SK-N-SH treated with all-trans-retinoic acid at 6 μM for 48 hours (cell line): ENCODE data around the gene ALOX15B.

ENCODE experiments used
- ATAC-seq: fragments of 200-7000 bp; cut with Tn5 transposase; 3 replicates; pipeline ENCODE4 v1.9.1; 2020; ENCODE audit warnings: mild to moderate bottlenecking, moderate library complexity
- ARNTL ChIP-seq: fragments of 450-650 bp; formaldehyde crosslinking; IDR thresholded peaks from 2 replicates; pipeline ENCODE4 v1.5.0; 2020; ENCODE audit warnings: low read depth, mild to moderate bottlenecking, moderate library complexity, borderline replicate concordance
- BACH2 ChIP-seq: fragments of 250-450 bp; sonication (Bioruptor Pico); IDR thresholded peaks from 2 replicates; pipeline ENCODE4 v1.9.0; 2021; ENCODE audit warnings: mild to moderate bottlenecking, borderline replicate concordance
- CREB5 ChIP-seq: fragments of 250-450 bp; sonication (Bioruptor Pico); IDR thresholded peaks from 2 replicates; pipeline ENCODE4 v1.5.1; 2020; ENCODE audit warnings: low read depth, mild to moderate bottlenecking, moderate library complexity
- CSDC2 ChIP-seq: fragments of 250-450 bp; sonication (Bioruptor Pico); IDR thresholded peaks from 2 replicates; pipeline ENCODE4 v1.5.0; 2020; ENCODE audit warnings: mild to moderate bottlenecking, moderate library complexity
- ESRRG ChIP-seq: fragments of 250-450 bp; sonication (Bioruptor Pico); IDR thresholded peaks from 2 replicates; pipeline ENCODE4 v1.6.1; 2021; ENCODE audit warnings: mild to moderate bottlenecking
- GLIS3 ChIP-seq: fragments of 250-450 bp; sonication (Bioruptor Pico); IDR thresholded peaks from 2 replicates; pipeline ENCODE4 v1.5.0; 2020; ENCODE audit warnings: mild to moderate bottlenecking, moderate library complexity
- ISL1 ChIP-seq: fragments of 250-450 bp; sonication (Bioruptor Pico); IDR thresholded peaks from 2 replicates; pipeline ENCODE4 v2.1.2; 2022; ENCODE audit warnings: mild to moderate bottlenecking, moderate library complexity
- PPARA ChIP-seq: fragments of 250-450 bp; sonication (Bioruptor Pico); IDR thresholded peaks from 2 replicates; pipeline ENCODE4 v1.5.0; 2020; ENCODE audit warnings: mild to moderate bottlenecking, borderline replicate concordance
- TCF4 ChIP-seq: fragments of 250-450 bp; sonication (Bioruptor Pico); IDR thresholded peaks from 2 replicates; pipeline ENCODE4 v1.8.0; 2021; ENCODE audit warnings: mild to moderate bottlenecking, moderate library complexity, borderline replicate concordance
- TSHZ2 ChIP-seq: fragments of 250-450 bp; sonication (Bioruptor Pico); IDR thresholded peaks from 2 replicates; pipeline ENCODE4 v1.5.0; 2020; ENCODE audit warnings: mild to moderate bottlenecking, moderate library complexity
- ZC3H10 ChIP-seq: fragments of 250-450 bp; sonication (Bioruptor Pico); IDR thresholded peaks from 2 replicates; pipeline ENCODE4 v1.5.1; 2021; ENCODE audit warnings: mild to moderate bottlenecking, moderate library complexity
- ZFP3 ChIP-seq: fragments of 250-450 bp; sonication (Bioruptor Pico); IDR thresholded peaks from 2 replicates; pipeline ENCODE4 v1.5.0; 2020; ENCODE audit warnings: mild to moderate bottlenecking, moderate library complexity
- ZFP30 ChIP-seq: fragments of 450-650 bp; formaldehyde crosslinking; IDR thresholded peaks from 2 replicates; pipeline ENCODE4 v1.5.0; 2022; ENCODE audit warnings: mild to moderate bottlenecking, moderate library complexity
- ZNF565 ChIP-seq: fragments of 450-650 bp; formaldehyde crosslinking; conservative IDR thresholded peaks from 2 replicates; pipeline ENCODE4 v1.5.0; 2020; ENCODE audit warnings: low read depth, mild to moderate bottlenecking, moderate library complexity
- ZNF70 ChIP-seq: fragments of 450-650 bp; formaldehyde crosslinking; IDR thresholded peaks from 2 replicates; pipeline ENCODE4 v1.5.0; 2020; ENCODE audit warnings: mild to moderate bottlenecking, moderate library complexity
- TF ChIP-seq, protein P1 (sequence below): fragments of 250-450 bp; sonication (Bioruptor Pico); IDR thresholded peaks from 2 replicates; pipeline ENCODE4 v1.8.0; 2021; ENCODE audit warnings: low read depth, mild to moderate bottlenecking, moderate library complexity, borderline replicate concordance
- TF ChIP-seq, protein P2 (sequence below): fragments of 250-450 bp; sonication (Bioruptor Pico); IDR thresholded peaks from 2 replicates; pipeline ENCODE4 v1.5.1; 2021; ENCODE audit warnings: mild to moderate bottlenecking, moderate library complexity

Gene ALOX15B

DNA sequence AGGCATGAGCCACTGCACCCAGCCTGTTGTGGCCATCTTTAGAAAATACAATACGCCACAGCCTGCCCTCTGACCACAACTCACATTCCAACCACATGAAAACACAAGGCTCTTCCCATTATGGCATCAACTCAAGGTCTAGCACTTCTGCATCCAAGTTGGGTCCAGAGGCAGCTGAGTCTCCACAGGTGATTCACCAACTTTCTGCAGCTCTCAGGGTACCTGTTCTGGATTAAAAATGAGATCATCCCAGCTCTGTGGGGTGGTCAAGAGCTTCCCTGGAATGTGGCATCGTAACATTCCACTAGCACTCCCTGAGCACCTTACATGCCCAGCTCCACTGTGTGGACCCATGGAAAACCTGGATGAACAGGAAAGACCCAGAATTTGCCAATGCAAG lies 46.3 kb upstream of the ALOX15B start:
- no peak for ATAC-seq
- TF ChIP-seq ISL1 (CRISPR knock-in tag) (no peak), GLIS3 (CRISPR knock-in tag) (no peak), BACH2 (CRISPR knock-in tag) (no peak), ZC3H10 (CRISPR knock-in tag) (no peak), PPARA (CRISPR knock-in tag) (no peak), TCF4 (no peak), ZNF565 (no peak), ZFP30 (no peak), ESRRG (CRISPR knock-in tag) (no peak), CREB5 (CRISPR knock-in tag) (no peak), TSHZ2 (CRISPR knock-in tag) (no peak), ZFP3 (no peak)
- TF ChIP-seq, protein P1, sequence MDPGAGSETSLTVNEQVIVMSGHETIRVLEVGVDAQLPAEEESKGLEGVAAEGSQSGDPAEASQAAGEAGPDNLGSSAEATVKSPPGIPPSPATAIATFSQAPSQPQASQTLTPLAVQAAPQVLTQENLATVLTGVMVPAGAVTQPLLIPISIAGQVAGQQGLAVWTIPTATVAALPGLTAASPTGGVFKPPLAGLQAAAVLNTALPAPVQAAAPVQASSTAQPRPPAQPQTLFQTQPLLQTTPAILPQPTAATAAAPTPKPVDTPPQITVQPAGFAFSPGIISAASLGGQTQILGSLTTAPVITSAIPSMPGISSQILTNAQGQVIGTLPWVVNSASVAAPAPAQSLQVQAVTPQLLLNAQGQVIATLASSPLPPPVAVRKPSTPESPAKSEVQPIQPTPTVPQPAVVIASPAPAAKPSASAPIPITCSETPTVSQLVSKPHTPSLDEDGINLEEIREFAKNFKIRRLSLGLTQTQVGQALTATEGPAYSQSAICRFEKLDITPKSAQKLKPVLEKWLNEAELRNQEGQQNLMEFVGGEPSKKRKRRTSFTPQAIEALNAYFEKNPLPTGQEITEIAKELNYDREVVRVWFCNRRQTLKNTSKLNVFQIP, result no peak

- ATAC-seq, result no peak
- no peak for TF ChIP-seq ZC3H10 (CRISPR knock-in tag)
- TF ChIP-seq CSDC2, result no peak
- TF ChIP-seq, protein P2, sequence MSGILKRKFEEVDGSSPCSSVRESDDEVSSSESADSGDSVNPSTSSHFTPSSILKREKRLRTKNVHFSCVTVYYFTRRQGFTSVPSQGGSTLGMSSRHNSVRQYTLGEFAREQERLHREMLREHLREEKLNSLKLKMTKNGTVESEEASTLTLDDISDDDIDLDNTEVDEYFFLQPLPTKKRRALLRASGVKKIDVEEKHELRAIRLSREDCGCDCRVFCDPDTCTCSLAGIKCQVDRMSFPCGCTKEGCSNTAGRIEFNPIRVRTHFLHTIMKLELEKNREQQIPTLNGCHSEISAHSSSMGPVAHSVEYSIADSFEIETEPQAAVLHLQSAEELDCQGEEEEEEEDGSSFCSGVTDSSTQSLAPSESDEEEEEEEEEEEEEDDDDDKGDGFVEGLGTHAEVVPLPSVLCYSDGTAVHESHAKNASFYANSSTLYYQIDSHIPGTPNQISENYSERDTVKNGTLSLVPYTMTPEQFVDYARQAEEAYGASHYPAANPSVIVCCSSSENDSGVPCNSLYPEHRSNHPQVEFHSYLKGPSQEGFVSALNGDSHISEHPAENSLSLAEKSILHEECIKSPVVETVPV (CRISPR knock-in tag), result no peak
- no peak for TF ChIP-seq ESRRG (CRISPR knock-in tag)
- no peak for TF ChIP-seq ISL1 (CRISPR knock-in tag)
- TF ChIP-seq ZFP30, result no peak
- TF ChIP-seq ZNF70 (CRISPR knock-in tag), result no peak
- TF ChIP-seq, protein P1, result no peak
- TF ChIP-seq ARNTL (CRISPR knock-in tag), result no peak
- no peak for TF ChIP-seq PPARA (CRISPR knock-in tag)
- no peak for TF ChIP-seq TSHZ2 (CRISPR knock-in tag)
Observed at GRCh38 chr17:7992924-7993323, 45.9 kb upstream of the ALOX15B start.

DNA sequence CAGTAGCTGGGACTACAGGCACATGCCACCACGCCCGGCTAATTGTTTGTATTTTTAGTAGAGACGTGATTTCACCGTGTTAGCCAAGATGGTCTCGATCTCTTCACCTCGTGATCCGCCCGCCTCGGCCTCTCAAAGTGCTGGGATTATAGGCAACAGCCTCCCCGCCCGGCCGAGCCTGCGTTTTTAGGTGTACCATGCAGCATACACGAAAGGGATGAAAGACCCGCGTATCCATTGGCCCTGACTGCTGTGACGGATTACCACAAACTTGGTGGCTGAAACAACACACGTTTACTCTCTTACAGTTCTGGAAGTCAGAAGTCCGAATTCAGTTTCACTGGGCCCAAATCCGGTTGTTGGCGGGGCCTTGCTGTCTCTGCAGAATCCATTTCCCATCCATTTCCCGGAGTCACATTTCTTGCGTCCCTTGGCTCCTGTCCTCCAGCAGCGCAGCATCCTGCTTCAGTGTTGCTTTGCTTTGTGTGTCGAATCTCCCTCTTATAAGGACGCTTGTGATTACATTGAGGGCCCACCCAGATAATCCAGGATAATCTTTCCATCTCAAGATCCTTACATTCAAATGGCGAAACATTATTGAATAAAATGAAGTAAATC lies 44.8 kb upstream of the ALOX15B start:
- TF ChIP-seq ZNF565 (no peak), ESRRG (CRISPR knock-in tag) (no peak), PPARA (CRISPR knock-in tag) (no peak), ISL1 (CRISPR knock-in tag) (no peak), BACH2 (CRISPR knock-in tag) (no peak), GLIS3 (CRISPR knock-in tag) (no peak), TSHZ2 (CRISPR knock-in tag) (no peak), CSDC2 (no peak)
- TF ChIP-seq, protein P1, result no peak
- ATAC-seq, result no peak
